SK-N-SH treated with all-trans-retinoic acid at 6 μM for 48 hours (cell line): ENCODE results near the gene ADGRD2.

Experiments
- ATAC-seq: fragments of 200-7000 bp; cut with Tn5 transposase; 3 replicates; pipeline ENCODE4 v1.9.1; 2020; ENCODE audit warnings: mild to moderate bottlenecking, moderate library complexity
- ARNTL ChIP-seq: fragments of 450-650 bp; formaldehyde crosslinking; IDR thresholded peaks from 2 replicates; pipeline ENCODE4 v1.5.0; 2020; ENCODE audit warnings: low read depth, mild to moderate bottlenecking, moderate library complexity, borderline replicate concordance
- BACH2 ChIP-seq: fragments of 250-450 bp; sonication (Bioruptor Pico); IDR thresholded peaks from 2 replicates; pipeline ENCODE4 v1.9.0; 2021; ENCODE audit warnings: mild to moderate bottlenecking, borderline replicate concordance
- CSDC2 ChIP-seq: fragments of 250-450 bp; sonication (Bioruptor Pico); IDR thresholded peaks from 2 replicates; pipeline ENCODE4 v1.5.0; 2020; ENCODE audit warnings: mild to moderate bottlenecking, moderate library complexity
- ESRRG ChIP-seq: fragments of 250-450 bp; sonication (Bioruptor Pico); IDR thresholded peaks from 2 replicates; pipeline ENCODE4 v1.6.1; 2021; ENCODE audit warnings: mild to moderate bottlenecking
- GLIS3 ChIP-seq: fragments of 250-450 bp; sonication (Bioruptor Pico); IDR thresholded peaks from 2 replicates; pipeline ENCODE4 v1.5.0; 2020; ENCODE audit warnings: mild to moderate bottlenecking, moderate library complexity
- OSR1 ChIP-seq: fragments of 250-450 bp; sonication (Bioruptor Pico); IDR thresholded peaks from 2 replicates; pipeline ENCODE4 v1.8.0; 2022; ENCODE audit warnings: moderate library complexity, mild to moderate bottlenecking, inconsistent platforms
- PPARA ChIP-seq: fragments of 250-450 bp; sonication (Bioruptor Pico); IDR thresholded peaks from 2 replicates; pipeline ENCODE4 v1.5.0; 2020; ENCODE audit warnings: mild to moderate bottlenecking, borderline replicate concordance
- RARB ChIP-seq: fragments of 250-450 bp; sonication (Bioruptor Pico); IDR thresholded peaks from 2 replicates; pipeline ENCODE4 v1.8.0; 2021; ENCODE audit warnings: mild to moderate bottlenecking, moderate library complexity
- SNAI2 ChIP-seq: fragments of 250-450 bp; sonication (Bioruptor Pico); IDR thresholded peaks from 2 replicates; pipeline ENCODE4 v1.5.0; 2020; ENCODE audit warnings: mild to moderate bottlenecking, moderate library complexity
- ZC3H10 ChIP-seq: fragments of 250-450 bp; sonication (Bioruptor Pico); IDR thresholded peaks from 2 replicates; pipeline ENCODE4 v1.5.1; 2021; ENCODE audit warnings: mild to moderate bottlenecking, moderate library complexity
- ZFP3 ChIP-seq: fragments of 250-450 bp; sonication (Bioruptor Pico); IDR thresholded peaks from 2 replicates; pipeline ENCODE4 v1.5.0; 2020; ENCODE audit warnings: mild to moderate bottlenecking, moderate library complexity
- ZFP30 ChIP-seq: fragments of 450-650 bp; formaldehyde crosslinking; IDR thresholded peaks from 2 replicates; pipeline ENCODE4 v1.5.0; 2022; ENCODE audit warnings: mild to moderate bottlenecking, moderate library complexity
- ZNF565 ChIP-seq: fragments of 450-650 bp; formaldehyde crosslinking; conservative IDR thresholded peaks from 2 replicates; pipeline ENCODE4 v1.5.0; 2020; ENCODE audit warnings: low read depth, mild to moderate bottlenecking, moderate library complexity
- ZNF70 ChIP-seq: fragments of 450-650 bp; formaldehyde crosslinking; IDR thresholded peaks from 2 replicates; pipeline ENCODE4 v1.5.0; 2020; ENCODE audit warnings: mild to moderate bottlenecking, moderate library complexity
- ZNF8 ChIP-seq: fragments of 450-650 bp; formaldehyde crosslinking; IDR thresholded peaks from 2 replicates; pipeline ENCODE4 v1.5.0; 2020; ENCODE audit warnings: mild to moderate bottlenecking, moderate library complexity
- TF ChIP-seq, protein P1 (sequence below): fragments of 250-450 bp; sonication (Bioruptor Pico); IDR thresholded peaks from 2 replicates; pipeline ENCODE4 v1.5.1; 2020; ENCODE audit warnings: low read depth, mild to moderate bottlenecking, moderate library complexity
- TF ChIP-seq, protein P2 (sequence below): fragments of 250-450 bp; sonication (Bioruptor Pico); IDR thresholded peaks from 2 replicates; pipeline ENCODE4 v1.5.0; 2020; ENCODE audit warnings: mild to moderate bottlenecking, moderate library complexity
- TF ChIP-seq, protein P3 (sequence below): fragments of 250-450 bp; sonication (Bioruptor Pico); IDR thresholded peaks from 2 replicates; pipeline ENCODE4 v1.8.0; 2020; ENCODE audit warnings: mild to moderate bottlenecking, moderate library complexity, borderline replicate concordance

ADGRD2 gene

DNA sequence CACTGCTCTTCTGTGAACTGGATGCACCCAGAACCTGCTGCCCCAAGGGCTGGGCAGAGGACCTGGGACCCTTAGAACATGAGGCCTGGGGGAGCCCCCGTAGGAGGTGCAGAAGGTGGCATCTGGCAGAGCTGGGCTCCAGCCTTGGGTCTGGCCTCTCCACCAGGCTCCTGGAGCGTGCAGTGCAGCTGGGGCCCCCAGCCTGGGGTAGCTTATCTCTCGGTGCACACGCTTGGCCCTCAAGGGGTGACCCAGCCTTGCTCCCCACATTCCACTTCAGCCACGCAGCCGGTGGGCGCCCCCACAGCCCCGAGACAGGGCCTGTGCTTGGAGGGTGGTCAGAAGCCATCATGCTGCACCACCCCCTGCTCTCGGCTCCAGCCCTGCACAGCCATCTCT, 62.6 kb downstream of the ADGRD2 start (continued):
- TF ChIP-seq ARNTL (CRISPR knock-in tag) (no peak), ZFP30 (no peak), ZFP3 (CRISPR knock-in tag) (no peak)
- TF ChIP-seq, all 23 proteins: peak for 0

DNA sequence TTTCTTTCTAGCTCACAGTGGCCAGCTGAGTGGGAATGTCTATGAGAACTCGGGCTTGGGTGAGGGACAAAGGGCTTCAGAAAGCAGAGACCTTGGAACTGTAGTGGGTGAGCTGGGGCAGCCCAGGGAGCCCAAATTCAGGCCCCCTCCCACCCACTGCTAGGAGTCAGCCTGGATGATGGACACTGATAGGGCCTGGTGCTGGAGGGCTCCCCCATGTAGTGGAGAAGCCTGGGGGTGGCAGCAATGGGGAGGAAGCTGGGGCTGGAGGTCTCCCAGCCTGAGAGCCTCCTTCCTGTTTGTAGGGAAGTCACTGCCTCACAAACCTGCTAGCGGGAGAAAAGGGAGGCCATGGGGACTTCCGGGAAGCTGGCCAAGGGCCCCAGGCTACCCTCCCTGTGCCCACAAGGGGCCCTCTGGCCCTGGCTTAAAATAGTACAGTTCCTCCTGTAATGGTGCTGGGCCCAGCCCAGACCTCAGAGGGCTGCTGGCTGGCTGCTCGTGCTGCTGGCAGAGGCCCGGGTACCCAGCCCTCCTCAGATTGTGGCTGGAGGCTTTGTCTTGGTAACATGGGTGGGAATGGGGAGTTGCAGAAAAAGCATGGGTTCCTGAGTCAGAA, 63.2 kb downstream of the ADGRD2 start:
- ATAC-seq = peak; percentile 23

DNA sequence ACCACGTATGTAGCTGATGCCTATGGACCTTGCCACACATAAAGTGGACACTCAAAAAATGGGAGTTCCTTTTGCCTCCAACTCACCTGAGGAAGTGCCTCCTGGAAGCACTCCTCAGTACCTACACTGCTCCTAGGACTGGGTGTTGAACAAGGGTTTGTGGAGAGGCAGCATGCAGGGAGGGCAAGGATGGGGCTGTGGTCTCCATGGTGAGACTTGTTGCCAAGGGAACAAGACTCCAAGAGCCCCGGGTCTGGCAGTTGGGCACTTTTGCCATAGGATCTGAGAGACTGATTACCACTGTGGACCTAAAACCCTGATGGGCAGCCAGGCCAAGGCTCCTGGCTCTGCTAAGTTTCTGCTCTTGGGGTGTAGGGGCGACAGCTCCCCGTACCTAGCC, 63.9 kb downstream of the ADGRD2 start:
- ATAC-seq = no peak
- TF ChIP-seq RARB (CRISPR knock-in tag) = no peak
- TF ChIP-seq ZC3H10 = no peak
- no peak for TF ChIP-seq ZNF565
- no peak for TF ChIP-seq ZNF8 (CRISPR knock-in tag)
- TF ChIP-seq GLIS3 (CRISPR knock-in tag) = no peak
- TF ChIP-seq ZFP3 (CRISPR knock-in tag) = no peak
- TF ChIP-seq, protein P1, sequence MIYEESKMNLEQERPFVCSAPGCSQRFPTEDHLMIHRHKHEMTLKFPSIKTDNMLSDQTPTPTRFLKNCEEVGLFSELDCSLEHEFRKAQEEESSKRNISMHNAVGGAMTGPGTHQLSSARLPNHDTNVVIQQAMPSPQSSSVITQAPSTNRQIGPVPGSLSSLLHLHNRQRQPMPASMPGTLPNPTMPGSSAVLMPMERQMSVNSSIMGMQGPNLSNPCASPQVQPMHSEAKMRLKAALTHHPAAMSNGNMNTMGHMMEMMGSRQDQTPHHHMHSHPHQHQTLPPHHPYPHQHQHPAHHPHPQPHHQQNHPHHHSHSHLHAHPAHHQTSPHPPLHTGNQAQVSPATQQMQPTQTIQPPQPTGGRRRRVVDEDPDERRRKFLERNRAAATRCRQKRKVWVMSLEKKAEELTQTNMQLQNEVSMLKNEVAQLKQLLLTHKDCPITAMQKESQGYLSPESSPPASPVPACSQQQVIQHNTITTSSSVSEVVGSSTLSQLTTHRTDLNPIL (CRISPR knock-in tag) = no peak
- TF ChIP-seq CSDC2 = no peak
- TF ChIP-seq BACH2 (CRISPR knock-in tag) = no peak

More for the DNA sequence above, 63.2 kb downstream of the ADGRD2 start:
- TF ChIP-seq SNAI2 (CRISPR knock-in tag) = no peak
- no peak for TF ChIP-seq ZFP3 (CRISPR knock-in tag)

DNA sequence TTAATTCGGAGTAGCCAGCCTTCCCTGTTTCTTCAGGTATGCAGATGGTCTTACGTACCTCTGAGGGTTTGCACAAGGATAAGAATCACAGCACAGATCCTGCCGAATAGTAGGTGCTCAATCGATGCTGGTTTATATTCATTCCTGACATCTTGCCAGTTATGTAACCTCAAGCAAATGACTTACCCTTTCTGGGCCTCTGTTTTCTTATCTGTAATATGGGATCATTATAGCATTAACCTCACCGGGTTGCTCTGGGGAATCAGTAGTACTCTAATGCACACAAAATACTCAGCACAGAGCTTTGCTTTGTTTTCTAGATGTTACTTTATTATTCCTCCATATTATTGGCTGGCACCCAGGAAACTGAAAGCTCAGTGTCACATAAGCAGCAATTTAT, 64.6 kb downstream of the ADGRD2 start:
- TF ChIP-seq, protein P2, sequence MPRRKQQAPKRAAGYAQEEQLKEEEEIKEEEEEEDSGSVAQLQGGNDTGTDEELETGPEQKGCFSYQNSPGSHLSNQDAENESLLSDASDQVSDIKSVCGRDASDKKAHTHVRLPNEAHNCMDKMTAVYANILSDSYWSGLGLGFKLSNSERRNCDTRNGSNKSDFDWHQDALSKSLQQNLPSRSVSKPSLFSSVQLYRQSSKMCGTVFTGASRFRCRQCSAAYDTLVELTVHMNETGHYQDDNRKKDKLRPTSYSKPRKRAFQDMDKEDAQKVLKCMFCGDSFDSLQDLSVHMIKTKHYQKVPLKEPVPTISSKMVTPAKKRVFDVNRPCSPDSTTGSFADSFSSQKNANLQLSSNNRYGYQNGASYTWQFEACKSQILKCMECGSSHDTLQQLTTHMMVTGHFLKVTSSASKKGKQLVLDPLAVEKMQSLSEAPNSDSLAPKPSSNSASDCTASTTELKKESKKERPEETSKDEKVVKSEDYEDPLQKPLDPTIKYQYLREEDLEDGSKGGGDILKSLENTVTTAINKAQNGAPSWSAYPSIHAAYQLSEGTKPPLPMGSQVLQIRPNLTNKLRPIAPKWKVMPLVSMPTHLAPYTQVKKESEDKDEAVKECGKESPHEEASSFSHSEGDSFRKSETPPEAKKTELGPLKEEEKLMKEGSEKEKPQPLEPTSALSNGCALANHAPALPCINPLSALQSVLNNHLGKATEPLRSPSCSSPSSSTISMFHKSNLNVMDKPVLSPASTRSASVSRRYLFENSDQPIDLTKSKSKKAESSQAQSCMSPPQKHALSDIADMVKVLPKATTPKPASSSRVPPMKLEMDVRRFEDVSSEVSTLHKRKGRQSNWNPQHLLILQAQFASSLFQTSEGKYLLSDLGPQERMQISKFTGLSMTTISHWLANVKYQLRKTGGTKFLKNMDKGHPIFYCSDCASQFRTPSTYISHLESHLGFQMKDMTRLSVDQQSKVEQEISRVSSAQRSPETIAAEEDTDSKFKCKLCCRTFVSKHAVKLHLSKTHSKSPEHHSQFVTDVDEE (CRISPR knock-in tag) = no peak
- no peak for TF ChIP-seq ZNF8 (CRISPR knock-in tag)
- TF ChIP-seq ZNF70 (CRISPR knock-in tag) = no peak
- TF ChIP-seq, protein P3, sequence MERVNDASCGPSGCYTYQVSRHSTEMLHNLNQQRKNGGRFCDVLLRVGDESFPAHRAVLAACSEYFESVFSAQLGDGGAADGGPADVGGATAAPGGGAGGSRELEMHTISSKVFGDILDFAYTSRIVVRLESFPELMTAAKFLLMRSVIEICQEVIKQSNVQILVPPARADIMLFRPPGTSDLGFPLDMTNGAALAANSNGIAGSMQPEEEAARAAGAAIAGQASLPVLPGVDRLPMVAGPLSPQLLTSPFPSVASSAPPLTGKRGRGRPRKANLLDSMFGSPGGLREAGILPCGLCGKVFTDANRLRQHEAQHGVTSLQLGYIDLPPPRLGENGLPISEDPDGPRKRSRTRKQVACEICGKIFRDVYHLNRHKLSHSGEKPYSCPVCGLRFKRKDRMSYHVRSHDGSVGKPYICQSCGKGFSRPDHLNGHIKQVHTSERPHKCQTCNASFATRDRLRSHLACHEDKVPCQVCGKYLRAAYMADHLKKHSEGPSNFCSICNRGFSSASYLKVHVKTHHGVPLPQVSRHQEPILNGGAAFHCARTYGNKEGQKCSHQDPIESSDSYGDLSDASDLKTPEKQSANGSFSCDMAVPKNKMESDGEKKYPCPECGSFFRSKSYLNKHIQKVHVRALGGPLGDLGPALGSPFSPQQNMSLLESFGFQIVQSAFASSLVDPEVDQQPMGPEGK (CRISPR knock-in tag) = no peak
- no peak for TF ChIP-seq PPARA (CRISPR knock-in tag)
- no peak for TF ChIP-seq ARNTL (CRISPR knock-in tag)
- no peak for TF ChIP-seq ZC3H10
- no peak for ATAC-seq

DNA sequence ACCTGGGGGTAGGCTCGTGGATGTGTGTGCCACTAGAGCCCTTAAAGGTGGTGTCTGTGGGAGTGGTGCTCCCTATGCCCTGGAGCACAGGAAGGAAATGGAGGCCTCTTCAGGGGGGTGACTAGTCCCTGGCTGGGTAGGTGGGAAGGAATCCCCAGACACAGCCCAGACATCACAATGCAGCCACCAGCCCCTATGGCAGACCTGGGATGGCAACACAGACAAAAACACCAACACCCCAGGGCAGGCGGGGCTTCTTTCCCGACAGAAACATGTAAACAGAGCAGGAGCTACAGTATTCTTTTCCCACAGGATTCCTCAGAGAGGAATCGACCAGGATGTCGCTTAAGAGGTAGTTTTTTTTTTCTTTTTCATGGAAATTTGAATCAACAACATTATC, 67.3 kb downstream of the ADGRD2 start:
- no peak for ATAC-seq
- no peak for TF ChIP-seq ESRRG (CRISPR knock-in tag)
- TF ChIP-seq ZFP3 (CRISPR knock-in tag) = no peak

DNA sequence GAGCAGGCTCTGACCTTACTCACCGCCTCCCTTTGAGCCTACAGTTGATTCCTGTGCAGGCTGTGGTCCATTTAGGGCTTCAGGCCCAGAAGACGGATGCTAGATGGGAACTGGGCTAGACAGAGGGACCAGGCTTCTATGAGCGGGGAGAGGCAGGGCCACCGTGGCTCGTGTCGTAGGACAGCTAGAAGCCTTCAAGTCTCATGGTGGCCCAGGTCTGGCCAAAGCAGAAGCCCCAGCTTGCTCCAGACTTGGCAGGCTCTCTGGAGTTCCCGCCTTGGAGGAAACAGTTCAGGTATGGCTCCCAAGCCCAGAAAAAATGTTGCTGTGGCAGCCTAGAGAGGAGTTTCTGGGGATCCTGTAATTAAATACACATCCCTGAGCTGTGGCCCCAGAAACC, 67.9 kb downstream of the ADGRD2 start:
- no peak for ATAC-seq
- TF ChIP-seq, protein P3 (CRISPR knock-in tag) = no peak
- TF ChIP-seq ZFP3 (CRISPR knock-in tag) = no peak
- TF ChIP-seq OSR1 (CRISPR knock-in tag) = no peak
- no peak for TF ChIP-seq CSDC2
- TF ChIP-seq, protein P1 (CRISPR knock-in tag) = no peak
- no peak for TF ChIP-seq ZFP30
- TF ChIP-seq, protein P2 (CRISPR knock-in tag) = no peak
- TF ChIP-seq ZNF8 (CRISPR knock-in tag) = no peak
